GM19455 (cell line): ENCODE measurements around the gene TIMM44.
"Not testable (repeated sequence)": the region's sequence is repeated elsewhere in the genome, so short reads cannot be mapped to it uniquely, and the experiment has no call there.

Source experiments
- ATAC-seq: cut with Tn5 transposase; IDR thresholded peaks from one replicate; pipeline ENCODE4 v1.9.1; 2021; ENCODE audit not compliant: unreplicated experiment

Gene TIMM44

DNA sequence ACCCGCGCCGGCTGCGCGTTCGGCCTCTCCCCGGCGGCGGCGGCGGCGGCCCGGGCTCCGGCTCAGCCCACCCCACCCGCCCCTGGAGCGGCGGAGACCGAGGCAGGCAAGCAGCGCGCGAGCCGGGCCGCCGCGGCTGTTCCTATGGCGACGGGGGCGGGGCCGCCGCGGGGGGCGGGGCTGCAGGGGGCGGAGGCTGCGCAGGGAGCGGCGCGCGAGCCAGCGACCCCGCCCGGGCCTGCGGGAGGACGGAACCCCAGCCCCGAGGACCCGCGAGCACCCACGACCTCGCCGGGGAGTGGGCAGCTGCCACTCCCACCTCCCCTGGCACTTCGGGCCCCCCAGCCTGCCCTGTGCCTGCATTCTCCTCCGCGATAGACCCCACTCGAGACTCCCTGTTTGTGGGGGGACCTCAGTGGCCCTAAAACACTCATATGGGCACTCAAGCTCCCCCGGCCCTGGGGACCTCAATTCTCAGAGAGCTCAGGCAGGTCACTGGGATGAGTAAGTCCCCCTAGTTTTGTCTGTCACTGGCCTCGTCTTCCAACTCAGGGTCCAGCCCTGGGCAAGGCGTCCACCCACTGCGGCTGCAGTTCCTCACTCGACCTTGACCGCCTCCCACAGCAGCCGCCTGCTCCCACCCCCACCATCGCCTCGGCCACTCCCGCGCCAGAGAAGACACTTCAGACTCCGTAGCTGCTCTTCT is 17.3 kb downstream of the TIMM44 start, which contains the start of gene CTXN1:
Gene CTXN1 (minus strand): TSS at position 115 of the 706 bp plus-strand sequence. CDS start 597 bp downstream, outside the sequence.
- ATAC-seq: no peak

DNA sequence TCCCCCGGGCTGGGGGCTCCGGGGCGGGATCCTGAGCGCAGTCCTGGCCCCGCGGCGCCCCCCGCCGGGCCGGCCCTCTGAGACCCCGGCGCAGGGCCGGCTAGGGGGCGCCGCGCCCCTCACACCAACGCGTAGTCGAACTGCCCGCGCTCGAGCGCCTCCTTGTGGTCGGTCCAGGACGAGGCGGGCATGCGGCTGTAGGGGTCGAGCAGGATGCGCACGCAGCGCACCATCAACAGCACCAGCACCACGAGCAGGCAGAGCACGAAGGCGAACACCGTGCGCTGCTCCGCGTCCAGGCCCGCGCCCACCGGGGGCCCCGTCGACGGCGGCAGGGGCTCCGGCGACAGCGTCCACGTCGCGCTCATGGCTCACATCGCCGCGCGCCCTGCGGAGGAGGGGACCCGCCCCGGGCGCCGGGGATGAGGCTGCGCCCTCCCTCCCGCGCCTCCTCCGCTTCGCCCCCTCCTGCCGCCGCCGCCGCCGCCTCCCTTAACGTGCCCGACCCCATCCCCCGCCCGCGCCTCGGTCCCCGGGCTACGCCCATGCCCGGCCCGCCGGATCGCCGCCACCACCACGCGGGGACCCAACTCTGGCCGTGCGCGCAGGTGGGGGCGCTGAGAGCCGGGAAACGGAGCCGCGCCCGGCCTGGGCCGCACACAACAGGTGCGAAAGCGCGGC is 18.2 kb downstream of the TIMM44 start:
- ATAC-seq: no peak

DNA sequence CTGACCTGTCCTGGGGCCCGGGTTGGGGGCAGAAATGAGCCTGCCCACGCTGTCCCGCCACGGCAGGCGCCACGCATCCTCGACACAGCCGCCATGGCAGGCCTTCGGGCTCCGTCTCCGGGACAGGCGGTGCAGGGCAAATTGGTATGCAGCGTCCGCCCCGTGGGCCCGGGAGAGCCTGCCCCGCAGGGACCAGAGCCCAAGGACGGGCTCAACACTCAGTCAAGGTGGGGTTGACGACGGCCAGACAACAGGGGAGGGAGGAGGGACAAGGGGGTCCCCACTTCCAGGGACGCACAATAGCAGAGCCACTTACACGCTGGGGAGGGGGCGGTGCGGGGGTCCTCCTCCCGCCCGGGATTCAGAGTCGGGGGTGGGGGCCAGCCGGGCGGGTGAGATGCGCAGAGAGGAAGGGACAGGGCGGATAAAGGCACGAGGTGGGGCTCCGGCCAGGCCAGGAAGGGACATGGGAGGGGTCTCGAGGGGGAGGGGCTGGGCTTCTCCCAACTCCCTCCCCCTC is 18.8 kb downstream of the TIMM44 start:
- ATAC-seq: no peak

DNA sequence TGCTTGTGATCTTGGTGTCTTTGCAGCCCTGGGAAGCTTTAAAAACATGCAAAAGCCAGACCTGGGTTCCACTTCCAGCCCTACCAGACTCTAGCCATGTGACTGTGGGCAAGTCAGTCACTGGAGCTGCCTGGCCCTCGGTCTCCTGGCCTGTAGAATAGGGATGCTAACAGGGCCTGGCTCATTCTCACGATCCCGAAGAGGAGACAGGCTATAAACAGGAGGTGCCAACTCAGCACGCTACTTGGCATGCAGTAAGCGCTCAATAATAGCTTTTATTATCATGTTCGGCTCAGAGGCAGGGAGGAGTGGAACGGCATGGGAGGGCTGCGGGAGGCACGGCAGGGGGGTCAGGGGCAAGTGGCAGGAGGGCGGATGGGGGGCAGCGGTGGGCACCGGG is 19.2 kb downstream of the TIMM44 start:
- no peak for ATAC-seq

DNA sequence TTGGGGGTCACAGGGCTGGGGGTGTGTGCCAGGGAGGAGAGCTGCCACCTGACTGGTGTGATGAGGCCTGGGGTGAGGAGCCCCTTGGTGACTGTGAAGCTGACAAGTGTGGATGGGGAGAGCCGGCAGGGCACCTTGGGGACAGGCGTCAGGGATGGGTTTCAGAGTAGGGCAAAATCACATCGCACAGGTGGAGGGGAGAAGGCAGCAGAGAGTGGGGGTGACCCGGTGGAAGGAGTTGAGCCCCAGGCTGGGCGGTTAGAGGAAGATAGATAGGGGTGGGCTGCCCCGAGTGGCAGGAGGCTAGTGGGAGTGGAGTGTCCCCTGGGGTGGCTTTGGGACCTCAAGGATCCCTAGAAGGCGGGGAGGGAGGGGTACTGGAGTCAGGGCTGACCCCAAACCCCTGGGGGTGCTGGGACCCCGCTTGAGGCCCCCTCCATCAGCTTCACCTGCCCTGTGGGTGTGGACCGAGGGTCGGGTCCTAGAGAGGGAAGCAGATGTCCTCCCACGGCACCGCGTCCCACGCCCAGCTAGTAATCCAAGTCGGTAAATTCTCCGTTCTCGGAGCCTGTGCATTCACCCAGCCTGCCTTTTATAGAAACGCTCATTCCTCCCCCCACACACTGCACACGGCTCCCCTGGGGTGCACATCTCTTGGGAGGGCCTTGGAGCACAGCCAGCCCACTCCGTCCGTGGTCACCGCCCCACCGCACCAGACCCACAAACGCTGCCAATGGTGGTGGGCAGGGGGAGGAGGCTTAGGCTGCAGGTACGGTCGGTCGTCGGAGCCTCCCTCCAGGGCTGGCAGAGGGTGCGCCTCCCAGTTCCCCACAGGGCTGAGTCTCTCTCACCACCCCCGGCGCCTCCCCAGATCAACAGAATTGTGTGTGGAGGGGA is 19.9 kb downstream of the TIMM44 start:
- no peak for ATAC-seq

DNA sequence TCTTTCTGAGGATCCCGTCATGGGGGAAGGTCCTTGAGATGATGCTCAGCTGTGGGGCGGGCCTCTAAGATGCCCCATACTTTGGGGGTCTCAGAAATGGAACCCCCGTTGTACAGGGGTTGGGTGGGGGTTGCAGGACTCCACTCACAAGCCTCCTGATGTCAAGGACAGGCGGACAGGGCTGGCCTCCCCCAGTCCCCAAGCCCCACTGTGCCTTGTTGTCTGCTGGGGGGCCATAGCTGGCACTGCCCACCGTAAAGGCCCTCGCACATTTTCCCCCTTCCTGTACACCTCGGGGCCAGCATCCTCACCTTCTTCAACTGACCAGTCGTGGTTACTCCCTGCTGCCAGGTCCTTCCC is 20.6 kb downstream of the TIMM44 start:
- ATAC-seq: no peak

DNA sequence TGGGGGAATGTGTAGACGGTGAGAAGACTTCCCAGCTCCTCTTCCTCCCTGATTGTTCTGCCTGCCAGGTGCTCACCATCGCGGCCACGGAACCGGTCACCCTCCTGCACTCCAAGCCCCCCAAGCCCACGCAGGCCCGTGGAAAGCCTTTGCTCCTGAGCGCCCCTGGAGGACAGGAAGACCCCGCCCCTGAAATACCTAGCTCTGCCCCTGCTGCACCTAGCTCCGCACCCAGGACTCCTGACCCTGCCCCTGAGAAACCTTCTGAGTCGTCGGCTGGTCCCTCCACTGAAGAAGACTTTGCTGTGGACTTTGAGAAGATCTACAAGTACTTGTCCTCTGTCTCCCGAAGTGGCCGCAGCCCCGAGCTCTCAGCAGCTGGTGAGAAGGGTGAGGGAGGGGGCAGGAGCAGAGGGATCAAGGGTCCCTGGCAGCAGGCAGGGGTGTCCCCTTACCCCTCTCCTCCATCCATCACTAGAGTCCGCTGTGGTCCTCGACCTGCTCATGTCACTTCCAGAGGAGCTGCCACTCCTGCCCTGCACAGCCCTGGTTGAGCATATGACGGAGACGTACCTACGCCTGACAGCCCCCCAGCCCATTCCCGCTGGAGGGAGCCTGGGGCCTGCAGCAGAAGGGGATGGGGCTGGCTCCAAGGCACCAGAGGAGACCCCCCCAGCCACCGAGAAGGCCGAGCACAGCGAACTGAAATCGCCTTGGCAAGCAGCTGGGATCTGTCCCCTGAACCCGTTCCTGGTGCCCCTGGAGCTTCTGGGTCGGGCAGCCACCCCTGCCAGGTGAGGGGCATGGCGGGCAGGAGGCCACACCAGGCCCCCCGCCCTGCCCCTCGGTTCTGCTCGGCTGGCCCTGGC is 21.3 kb downstream of the TIMM44 start:
- ATAC-seq: no peak

DNA sequence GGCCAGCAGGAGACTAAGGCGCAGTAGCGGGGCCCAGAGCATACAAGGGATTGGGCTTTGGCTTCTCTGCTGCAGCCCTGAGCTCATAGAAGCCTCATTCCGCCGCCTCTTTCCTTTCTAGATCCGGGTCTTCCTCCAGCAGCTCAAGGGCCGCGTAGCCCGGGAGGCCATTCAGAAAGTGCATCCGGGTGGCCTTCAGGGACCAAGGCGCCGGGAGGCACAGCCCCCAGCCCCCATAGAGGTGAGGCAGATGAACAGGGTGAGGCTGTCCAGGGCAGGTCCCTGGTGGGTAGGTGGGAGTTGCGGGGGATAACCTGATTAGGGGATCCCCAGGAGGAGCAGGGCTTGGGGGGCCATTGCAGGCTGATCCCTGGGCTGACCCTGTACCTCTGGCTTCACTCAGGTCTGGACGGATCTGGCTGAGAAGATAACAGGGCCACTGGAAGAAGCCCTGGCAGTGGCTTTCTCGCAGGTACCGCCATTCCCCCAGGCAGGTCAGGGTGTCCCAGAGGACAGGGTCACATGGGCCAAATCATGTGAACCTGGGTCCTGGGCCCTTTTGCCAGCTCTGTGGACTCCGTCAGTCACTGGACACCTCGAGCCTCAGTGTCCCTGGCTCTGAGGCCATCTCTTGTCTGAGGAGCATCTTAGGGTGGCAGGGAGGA is 22.0 kb downstream of the TIMM44 start:
- ATAC-seq: no peak

DNA sequence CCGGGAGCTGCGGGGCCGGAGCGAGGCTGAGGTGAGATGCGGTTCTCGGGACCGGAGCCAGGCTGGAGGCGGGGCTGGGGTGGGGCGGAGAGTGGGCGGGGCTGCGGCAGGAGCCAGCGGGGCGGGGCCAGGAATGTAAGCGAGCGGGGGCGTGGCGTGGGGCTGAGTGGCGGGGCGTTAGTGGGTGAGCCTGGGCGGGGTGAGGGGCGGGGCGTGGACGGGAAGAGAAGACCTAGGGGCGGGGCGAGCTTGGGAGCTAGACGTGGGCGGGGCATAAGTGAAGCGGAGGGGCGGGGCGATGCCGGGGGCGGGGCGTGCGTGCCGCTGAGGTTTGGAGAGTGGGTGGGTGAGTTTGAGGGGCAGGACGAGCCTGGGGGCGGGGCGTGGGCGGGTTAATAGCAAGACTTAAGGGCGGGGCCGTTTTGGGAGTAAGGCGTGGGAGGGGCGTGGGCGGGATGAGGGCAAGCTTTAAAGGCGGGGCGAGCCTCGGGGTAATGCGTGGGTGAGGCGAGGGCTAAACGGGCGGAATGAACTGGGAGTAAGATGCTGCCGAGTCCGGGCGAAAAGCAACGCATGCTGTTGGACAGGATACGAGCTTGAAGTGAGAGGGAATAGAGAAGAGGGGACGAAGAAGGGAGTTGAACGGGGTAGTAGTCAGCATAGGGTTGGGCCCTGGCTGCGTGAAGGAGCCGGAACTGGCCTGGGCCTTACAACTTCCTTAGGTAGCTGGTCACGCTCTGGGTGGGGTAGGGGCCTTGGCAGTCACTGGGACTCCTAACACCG is 22.8 kb downstream of the TIMM44 start:
- peak; percentile 36 for ATAC-seq

DNA sequence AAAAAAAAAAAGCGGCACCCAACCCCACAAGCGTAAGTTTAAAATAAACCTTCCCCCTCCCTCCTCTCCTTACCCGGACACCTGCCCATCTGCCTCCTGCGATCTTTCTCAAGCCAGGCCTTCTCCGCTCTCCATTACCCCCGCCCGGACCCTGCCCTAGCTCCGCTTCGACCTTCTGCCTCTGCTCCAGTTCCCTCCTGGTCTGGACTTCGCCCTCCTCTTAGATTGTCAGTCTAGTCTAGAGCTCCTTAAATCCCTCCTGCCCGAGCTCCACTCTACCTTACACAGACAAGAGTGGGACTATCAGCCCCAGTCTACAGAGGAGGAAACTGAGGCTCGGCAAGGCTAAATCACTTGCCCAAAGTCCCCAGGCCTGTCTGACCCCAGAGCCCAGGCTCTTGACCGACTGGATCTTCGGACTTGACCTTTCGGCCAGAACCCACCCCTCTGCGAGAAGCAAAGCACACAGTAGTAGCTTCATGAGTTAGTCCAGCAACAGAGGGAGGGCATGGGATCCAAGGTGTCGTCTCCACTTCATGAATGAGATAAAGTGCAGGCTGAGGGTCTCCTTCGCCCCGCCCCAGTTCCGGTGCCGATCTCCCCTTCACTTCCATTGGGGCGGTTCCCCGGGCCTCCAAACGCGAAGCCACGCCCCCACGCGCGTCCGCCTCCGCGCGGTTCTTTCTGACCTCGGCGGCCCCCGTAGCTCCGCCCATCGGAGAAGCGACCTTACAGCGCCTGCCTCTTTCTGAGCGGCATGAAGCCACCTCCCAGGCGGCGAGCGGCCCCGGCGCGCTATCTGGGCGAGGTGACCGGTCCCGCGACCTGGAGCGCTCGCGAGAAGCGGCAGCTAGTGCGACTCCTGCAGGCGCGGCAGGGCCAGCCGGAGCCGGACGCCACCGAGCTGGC is 23.6 kb downstream of the TIMM44 start, which contains the start of gene SNAPC2:
Gene SNAPC2 (plus strand): TSS at position 729 of the 909 bp plus-strand sequence. CDS start 29 bp downstream, at position 758.
- ATAC-seq: peak; percentile 62

DNA sequence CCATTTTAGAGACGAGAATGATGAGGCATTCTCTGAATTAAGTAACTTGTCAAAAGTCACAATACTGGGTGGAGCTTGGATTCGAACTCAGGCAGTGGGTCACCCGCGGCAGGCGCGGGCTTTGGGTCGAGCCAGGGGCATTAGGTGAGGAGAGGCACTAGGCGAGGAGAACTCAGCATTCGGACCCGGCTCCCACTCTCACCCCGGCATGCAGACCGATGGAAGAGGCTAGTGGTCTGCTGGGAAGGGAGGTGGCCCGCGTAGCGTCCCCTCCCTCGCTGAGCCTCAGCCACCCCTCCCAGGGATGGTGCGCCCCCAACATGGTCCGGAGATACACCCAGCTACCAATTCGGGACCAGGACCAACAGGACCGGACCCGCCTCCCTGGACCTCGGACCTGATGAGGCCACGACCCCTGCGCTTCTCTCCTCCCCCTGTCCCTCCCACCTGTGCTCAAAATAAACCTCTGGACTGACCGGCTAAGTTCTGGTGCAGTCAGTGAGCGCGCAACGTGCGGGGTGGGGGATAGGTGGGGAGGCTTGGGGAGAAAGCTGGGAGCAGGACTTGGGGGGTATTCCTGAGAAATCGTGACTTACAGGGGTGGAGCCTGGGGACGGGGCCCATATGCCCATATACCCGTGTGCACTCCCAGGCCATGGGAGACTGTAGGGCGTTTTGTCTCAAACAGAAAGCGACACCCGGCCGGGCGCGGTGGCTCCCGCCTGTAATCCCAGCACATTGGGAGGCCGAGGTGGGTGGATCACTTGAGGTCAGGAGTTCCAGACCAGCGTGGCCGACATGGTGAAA is 24.6 kb downstream of the TIMM44 start:
- no peak for ATAC-seq

DNA sequence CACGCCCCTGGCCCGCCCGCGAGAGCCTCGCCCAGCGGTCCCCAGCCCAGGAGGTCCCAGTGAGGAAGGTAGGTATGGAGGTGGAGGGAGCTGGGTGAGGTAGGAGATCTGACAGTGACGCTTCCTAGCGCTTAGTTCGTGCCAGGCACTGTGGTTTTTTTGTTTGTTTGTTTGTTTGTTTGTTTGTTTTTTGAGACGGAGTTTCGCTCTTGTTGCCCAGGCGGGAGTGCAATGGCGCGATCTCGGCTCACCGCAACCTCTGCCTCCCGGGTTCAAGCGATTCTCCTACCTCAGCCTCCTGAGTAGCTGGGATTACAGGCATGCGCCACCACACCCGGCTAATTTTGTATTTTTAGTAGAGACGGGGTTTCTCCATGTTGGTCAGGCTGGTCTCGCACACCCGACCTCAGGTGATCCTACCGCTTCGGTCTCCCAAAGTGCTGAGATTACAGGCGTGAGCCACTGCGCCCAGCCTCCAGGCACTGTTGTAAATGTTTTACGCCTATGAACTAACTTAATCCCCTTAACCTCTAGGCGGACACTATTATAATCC is 25.3 kb downstream of the TIMM44 start:
- ATAC-seq: not testable (repeated sequence)

DNA sequence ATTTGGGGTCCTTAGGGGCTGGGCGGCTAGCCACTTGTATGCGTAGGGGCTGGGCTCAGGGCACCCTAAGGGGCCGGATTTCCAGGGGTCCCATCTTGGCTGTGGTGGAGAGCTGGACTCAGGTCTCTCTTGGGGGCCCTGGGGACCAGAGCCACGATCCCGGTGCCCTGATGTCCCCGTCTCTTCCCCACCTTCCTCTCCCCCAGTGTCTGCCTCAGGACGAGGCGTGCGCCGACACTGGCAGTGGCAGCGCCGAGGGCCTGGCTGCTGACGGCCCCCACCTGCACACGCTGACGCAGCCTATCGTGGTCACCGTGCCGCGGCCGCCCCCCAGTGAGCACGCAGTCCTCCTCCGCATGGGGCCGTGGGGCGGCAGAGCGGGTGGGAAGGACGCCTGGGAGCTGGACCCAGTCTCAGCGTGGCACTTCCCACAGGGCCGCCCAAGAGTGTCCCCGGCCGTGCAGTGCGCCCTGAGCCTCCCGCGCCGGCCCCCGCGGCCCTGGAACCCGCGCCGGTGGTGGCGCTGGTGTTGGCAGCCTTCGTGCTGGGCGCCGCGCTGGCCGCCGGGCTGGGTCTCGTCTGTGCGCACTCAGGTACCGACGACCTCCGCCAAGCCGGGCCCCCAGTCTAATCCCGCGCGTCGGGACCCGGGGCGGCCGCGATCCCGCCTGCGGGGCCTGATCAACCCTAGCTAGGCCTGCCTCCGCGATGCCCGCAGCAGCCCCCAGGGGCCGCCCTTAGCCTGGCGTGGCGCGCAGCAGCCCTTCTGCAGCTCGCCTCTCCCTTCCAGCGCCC is 26.0 kb downstream of the TIMM44 start:
- ATAC-seq: no peak

DNA sequence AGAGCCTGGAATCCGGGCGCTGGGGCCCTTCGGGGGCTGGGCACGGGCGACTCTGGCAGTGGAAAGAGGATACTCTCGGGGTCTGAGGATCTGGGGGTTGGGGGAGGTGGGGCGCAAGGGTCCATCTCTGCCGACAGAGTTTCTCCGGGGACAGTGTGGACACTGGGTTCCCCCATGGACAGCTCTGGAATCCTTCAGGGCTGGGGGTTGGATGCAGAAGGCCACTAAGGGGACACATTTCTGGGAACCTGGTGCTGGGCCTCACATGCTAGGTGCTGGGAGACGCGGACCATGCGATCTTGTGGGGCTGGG is 26.6 kb downstream of the TIMM44 start:
- no peak for ATAC-seq

DNA sequence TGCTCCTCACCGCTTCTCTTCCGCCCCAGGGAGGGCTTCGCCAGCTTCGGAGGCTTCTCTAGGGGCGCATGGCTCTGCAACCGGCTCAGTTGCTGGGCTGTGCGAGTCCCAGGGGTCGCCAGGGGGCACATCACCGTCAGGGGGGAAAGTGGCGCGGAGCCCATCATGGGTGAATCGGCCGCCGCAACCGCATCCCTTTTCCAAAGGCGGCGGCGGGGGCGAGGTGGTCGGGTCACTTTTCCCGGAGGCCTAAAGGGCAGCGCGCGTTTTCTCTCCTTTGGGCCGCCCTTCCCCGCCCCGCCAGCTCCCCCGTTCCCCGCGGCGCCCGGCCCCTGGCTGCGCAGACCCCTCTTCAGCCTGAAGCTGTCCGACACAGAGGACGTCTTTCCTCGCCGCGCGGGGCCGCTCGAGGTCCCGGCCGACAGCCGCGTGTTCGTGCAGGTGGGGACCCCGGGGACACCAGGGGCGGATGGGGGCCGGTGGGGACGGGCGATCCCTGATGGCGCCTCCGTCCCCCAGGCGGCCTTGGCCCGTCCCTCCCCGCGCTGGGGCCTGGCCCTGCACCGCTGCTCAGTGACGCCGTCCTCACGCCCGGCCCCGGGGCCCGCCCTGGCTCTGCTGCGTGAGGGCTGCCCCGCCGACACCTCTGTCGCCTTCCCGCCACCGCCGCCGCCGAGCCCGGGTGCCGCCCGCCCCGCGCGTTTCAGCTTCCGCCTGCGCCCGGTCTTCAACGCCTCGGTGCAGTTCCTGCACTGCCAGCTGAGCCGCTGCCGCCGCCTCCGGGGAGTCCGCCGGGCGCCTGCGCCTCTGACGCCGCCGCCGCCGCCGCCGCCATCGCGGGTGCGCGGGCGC is 27.1 kb downstream of the TIMM44 start:
- no peak for ATAC-seq
